GM19452 (cell line): Measurements from ENCODE around the gene LPP.

Experiments used
- ATAC-seq: cut with Tn5 transposase; IDR thresholded peaks from one replicate; pipeline ENCODE4 v1.9.1; 2021; ENCODE audit not compliant: unreplicated experiment

Gene LPP

DNA sequence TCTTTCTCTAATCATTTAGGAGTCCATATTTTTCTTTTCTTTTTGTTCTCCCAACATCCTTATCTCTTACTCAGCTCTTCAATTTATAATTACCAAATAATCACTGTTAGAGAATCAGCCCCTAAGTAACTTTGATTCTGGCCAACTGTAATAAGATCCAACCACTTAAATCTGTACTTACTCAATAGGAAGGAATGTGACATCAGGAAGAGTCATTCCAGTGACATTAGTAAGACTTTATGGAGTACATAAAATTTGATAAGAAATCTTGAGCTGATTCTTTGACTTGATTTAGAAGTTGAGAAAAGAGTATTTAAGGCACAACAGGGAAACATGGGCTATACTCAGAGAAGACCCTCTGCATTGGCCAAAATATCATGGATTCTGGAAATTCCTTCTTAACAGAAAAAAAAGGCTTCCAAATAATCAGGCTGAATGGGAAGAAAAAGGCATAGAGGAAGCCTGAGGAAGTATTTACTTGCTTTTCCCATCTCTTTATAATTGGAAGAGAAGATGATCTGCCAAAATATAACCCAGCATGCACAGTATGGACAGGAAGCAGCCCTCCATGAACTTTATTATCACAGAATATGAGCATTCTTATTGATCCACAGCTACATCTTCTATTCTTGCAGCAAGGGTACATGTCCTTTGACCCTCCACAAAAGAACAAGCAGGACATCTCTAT is 728.1 kb downstream of the LPP start:
- ATAC-seq, result no peak

DNA sequence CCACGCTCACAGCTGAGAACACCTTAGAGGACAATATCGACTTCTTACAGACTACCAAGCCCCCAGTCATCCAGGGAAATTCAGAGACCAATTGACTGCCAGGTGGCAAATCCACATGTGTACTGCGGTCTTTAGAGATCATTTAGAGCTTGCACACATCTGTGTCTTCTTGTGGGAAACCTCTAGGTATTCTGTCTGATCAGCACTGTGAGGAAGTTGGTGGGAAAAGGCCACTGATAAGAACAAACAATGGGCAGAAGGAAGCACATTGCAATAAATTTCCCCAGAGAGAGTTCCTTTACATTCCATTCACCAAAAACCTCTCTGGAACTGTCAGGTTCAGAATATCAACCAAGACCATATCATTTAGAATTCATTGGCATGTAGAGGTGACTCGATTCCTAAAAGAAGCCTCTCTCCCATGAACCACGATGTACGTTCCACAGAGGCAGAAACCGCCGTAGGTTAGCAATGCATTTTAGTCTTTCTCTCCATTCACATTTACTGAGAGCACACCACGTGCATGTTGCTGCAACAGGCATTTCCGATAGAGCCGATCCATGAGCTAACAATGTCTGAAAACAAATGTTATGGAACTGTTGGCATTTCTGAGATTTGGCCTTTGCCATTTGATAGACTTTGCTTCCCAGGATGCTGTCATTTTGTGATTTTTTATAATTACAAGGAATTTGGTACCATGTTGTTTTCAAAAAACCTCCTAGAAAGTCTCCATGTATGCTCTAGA is 730.5 kb downstream of the LPP start:
- ATAC-seq, result no peak

DNA sequence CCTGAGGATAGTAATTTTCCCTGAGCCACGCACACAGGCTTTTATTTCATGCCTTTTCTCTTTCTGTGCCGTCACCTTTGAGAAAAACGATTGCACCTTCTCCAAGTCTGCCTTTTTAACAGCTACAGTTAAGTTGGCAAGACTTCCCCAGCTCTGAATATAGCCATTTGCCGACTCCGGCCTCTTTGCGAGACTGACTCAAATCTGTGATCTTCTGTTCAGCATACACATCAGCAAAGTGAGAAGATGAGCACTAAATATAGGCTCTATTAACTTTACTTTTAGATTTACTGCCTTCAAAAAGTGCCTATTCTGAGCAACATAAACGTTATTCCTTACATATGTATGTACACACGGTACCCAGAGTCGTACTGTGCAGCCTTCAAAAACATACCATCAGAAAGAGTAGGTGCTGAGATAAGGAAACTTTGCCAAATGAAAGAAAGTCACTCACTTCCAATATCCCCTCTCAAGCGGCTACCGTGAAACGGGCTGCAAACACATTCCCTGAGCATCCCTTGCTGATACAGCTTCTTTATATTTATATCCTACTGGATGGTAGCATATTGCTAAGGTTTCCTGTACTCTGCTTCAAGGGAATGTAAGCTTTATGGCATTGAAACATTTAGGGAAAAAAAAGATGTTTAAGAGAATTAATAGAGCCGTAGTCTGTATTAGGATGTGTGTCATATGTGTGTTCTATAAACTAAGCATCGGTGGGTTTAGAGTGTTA is 734.5 kb downstream of the LPP start:
- no peak for ATAC-seq

DNA sequence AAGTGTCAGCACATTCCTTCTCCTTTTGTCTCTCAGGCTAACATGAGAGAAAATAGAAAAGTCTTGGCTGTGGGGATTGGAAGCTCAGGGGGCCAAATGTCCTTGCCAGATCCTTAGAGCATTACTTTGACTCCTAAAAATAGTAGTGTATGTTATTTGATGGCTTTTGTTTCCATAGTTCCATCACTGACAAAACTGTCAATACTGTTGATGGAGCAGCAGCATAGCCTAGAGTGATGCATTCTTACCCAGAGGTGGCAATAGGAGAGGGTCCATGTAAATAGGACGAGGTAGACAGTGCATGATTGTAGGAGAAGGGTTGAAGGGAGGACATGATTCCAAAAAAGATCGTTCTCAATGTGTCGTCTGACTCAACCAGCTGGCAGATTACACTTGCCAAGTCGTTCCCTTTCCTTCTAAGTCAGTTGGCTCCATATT is 735.1 kb downstream of the LPP start:
- ATAC-seq, result no peak

DNA sequence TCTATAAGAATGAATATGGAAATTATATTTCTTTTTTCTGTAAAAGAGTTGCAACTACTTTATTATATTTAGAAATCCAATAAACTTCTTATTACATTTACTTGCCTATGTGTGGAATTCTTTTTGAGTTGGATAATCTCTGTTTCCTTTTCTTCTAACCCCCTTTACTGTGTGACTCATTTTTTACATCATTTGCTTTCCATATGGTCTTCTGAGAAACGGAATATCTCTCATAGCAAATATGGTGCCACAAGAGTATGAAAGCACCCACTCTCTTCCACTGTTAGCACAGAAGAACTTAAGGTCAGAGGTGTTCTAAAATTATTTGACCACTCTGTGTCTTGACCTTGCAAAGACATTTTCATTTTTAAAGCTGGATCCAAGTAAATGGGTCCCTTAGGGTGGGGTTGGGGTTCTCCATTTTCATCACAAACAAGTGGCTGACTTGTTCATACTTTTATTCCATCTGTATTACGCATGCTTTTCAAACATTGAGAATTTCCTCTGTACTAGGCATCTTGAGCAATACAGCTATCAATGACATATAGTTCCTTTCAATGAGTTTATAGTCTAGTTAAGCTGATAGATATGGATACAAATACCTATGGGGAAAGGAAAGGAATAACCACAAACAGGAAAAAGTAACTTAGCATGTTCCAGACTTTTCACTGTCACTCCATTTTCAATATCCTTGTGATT is 736.8 kb downstream of the LPP start:
- no peak for ATAC-seq

DNA sequence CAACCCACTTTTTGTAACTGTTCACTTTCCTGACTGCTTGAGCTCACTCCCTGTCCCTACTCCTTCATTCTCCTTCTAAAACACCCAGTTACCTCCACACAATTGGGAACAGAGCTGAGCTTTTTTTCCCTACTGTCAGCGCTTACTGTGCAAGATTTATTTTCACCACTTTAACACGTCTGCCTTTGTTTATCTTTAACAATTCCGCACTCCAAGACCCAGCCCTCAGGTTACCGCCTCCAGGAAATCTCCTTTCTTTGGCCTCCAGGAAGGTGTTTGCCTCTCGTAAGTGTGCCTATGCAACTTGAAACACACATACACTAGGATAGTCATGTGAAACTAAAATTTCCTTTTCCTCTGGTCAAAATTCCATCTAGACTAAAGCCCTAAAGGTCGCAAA is 745.9 kb downstream of the LPP start:
- no peak for ATAC-seq

DNA sequence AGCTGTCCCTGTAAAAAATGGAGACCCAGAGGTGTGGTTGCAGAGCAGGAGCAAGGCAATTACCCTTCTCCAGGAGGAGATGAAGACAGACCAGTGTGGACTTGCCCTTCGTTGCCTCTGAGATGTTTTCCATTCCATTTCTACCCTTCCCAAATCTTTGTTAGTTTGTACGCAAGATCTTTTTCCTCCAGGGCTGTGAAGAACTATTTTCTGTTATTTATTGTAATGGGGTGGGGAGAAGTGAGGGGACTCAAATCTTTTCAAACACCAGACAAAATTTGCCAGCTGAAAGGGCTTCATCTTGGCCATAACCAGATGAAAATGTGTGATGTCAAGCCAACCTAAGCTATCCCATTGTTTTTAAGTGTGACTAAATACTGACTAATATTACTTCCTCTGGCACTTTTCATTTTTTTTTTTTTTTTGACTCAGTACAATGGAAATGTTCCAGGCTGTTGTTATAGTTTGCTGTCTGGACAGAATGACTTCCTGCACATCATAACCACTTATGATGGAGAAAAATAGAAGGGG is 746.5 kb downstream of the LPP start:
- ATAC-seq, result no peak

DNA sequence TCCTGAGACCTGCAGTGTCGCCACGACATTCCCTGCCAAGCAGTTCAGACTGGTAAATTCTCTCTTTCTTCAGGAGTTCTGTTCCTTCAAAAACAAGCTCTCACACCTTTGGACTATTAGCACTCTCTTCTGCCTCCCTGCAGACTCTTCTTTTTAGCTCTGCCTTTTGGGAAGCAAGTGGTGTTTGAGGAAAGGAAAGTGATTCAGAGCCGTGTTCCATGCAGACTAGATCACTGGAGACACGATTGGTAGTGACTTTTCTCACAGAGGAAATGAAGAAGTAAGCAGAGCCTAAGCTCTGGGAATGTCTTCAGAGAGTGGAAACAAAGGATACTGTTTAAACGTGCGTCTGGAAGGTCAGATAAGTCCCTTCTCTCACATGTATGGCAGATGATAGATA is 747.2 kb downstream of the LPP start:
- no peak for ATAC-seq

DNA sequence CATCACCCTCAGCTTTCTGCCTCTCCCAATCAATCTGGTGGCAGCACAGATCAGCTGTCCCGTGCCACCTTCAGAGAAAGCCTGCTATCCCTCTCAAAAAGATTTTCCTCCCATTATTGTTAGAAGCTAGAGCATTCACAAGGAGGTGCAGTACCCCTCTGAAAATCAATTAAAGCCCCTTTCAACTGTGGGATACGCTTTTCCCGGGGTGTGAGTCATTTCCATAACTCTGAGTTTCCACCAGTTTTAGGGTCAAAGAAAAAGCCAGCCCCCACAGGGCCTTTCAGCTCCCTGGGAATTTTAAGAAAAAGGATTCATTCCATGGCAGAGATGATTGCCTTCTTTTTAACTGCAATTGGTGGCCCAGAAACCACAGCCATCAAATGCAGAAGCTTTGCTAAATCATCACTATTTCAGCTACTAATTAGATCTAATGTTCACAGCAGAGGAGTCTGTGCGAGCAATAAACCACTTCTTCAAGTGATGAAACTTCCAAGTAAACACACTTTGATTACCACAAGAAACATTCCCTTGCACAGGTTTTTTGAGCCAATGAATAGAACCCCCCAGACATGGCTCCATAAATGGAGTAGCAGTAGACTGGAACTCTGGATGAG is 747.8 kb downstream of the LPP start:
- no peak for ATAC-seq

DNA sequence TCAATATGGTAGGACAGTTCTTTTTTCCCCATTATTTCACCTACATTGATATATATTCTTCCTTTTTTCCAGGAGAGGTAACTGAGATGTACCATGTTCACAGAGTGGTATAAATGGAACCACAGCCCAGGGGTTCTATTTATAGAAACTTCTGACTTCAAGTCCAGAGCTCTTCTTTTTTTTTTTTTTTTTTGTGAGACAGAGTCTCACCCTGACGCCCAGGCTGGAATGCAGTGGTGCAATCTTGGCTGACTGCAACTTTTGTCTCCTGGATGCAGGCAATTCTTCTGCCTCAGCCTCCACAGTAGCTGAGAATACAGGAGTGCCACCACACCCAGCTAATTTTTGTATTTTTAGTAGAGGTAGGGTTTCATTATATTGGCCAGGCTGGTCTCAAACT is 750.7 kb downstream of the LPP start:
- ATAC-seq, result no peak

DNA sequence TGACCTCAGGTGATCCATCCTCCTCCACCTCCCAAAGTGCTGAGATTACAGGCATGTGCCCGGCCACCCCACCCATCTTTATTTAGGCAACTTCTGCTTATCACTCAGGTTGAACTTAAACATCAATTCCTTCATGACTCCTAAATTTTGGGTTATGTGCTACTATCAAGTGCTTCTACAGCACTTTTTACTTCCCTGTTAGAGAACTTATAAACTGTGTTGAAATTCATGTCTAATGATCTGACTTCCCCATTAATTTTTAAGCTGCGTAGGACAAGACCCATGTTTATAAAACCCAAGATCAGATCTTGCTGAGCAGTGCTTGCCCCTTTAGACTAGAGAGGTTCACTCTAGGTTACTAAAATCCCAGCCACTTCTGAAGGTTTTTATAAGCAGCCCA is 751.6 kb downstream of the LPP start:
- no peak for ATAC-seq

DNA sequence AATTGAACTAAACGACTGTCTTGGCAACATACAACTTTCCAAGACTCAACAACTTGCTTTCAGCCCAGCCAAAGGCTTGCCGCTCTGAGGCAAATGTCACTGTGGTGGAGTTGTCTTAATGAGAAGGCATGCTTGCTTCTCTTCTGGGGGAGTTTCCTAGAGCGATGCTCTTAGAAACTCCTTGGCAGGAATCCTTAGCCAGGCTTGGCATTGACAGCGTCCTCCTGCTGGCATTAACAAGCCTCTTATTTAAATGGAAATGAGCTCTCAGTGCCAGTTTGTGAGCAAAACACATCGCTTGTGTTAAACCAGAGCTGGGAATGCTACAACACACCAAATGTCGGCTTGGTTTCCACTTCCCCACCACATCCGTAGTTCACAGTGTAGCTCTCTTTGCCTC is 752.3 kb downstream of the LPP start:
- ATAC-seq, result no peak

DNA sequence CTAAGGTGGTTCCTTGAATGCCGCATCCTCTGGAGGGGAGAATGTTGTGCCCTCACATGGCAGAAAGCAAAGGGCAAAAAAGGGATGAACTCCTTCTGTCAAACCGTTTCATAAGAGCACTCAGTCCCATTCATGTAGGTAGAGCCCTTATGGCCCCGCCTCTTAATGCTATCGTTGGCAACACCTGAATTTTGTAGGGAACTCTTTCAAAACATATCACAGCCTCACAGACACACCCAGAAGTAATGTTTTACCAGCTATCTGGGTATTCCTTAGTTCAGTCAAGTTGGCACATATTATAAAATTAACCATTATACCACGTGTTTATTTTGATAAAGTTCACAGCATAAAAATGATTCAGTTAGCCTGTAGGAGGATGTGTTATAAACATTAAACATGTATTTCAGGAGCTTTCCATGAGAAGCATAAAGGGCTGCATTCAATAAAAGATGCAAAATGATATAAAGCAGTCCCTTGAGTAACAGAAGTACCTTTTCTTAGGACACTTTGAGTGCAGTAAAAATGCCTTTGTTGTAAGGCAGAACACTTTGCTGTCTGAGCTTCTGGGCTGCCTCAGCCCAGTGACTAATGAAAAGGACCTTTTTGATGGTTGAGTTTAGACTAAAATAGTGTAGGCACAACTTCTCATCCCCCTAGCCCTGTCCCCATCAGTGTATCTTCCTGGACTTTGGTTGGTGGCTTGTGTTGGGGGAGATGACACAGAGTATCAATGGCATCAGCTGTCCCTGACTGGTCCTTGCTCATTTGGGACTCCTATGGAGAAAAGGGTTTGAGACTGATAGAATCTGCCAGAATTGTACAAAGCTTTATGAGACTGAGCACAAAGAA is 754.3 kb downstream of the LPP start:
- no peak for ATAC-seq

DNA sequence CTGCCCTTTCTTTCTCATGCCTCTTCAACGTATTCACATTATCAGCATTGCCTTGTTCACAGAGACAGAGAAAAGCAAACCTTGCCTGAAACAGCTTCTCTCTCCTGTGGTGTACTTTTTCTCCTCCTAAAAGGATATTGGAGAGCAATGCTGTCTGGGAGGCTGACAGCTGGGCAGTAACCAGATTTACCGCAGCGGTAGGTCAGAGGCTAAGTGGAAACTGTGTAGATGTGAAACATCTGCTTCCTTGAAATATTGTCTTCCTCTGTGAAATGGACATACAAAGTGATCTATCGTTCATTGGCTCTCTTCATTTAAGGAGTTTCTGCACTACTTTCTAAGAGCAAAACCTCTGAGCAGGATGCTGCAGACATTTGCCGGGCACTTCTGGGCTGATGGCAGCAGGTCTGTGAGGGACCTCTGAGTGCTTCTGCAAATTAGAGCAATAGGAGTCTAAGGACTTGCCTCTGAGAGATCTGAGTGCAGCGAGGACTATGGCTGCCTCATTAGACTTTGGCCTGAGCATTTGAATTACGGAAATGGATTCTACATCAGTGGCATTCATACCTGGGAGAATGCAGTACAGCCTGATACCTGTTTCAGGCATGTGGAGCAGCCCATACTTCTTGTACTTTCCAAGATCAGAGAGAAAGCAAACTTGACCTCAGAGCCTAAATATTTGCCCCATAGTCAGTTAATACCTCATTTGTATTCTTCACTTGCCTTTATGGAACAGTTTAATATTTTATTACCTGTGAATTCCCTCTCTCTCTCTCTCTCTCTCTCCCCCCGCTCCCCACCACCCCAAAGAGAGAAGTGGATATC is 757.3 kb downstream of the LPP start:
- ATAC-seq, result no peak

DNA sequence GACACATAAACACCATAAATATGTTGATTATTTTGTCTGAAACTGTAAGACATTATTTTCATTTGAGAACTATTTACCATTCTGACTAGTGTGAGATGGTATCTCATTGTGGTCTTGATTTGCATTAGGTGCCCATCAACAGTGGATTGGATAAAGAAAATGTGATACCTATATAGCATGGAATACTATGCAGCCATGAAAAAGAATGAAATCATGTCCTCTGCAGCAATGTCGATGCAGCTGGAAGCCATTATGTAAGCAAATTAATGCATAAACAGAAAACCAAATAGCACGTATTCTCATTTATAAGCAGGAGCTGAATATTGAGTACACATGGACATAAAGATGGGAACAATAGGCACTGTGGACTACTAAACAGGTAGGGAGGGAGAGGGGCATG is 759.1 kb downstream of the LPP start:
- ATAC-seq, result no peak

DNA sequence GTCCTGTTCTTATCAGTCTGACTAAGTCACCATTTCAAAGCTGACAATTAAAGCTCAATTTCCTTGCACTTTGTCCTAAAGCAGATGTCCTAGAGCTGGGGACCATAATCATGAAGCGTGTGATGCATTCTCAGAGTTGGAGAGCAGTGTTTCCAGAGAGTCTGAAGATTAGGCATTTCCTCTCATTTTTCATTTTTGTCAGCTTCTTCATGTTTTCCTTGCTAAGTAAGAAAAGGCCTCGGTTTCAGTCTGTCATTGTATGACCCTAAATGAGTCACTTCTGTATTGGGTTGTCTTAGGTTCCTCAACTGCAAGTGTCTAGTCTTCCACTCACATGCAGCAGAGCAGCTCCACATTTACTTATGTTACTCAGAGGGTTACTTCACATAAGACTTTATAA is 760.6 kb downstream of the LPP start:
- ATAC-seq, result peak; percentile 54

DNA sequence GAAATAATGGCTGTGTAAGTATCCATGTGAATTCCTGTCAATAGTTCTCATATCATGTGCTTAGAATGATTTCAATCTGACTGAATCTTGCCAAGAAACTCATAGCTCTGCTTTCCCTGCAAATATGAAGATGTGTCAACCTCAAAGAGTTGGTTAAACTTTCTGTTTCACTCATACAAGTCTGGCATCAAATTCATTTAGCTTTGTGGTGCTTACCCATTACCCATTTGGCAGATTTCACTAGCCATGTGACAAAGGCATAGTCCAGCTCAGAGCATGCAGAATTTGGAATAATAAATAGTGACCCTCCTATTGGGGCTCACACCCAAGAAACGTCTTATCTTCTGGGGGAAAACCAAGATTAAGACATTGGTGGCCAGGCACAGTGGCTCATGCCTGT is 761.2 kb downstream of the LPP start:
- ATAC-seq, result no peak

DNA sequence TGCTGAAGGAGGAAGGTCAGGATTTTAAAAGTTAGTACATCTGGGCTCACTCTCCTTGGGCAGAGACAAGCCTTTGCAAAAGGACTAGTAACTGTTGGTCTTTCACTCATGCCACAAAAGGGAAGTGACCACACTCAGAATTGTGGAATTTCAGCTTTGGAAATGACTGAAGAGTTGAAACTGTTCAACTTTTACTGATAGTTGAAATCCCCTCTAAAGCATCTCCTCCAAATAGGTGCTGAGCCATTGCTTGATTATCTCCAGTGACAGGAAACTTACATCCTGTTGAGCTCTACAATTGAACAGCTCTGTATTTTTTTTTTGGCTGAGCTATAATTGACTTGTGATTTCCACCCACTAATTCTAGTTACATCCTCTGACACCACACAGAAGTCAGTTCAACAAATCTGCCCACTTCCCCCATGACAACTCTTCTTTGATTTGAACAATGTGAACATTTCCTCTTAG is 763.0 kb downstream of the LPP start:
- peak; percentile 54 for ATAC-seq

DNA sequence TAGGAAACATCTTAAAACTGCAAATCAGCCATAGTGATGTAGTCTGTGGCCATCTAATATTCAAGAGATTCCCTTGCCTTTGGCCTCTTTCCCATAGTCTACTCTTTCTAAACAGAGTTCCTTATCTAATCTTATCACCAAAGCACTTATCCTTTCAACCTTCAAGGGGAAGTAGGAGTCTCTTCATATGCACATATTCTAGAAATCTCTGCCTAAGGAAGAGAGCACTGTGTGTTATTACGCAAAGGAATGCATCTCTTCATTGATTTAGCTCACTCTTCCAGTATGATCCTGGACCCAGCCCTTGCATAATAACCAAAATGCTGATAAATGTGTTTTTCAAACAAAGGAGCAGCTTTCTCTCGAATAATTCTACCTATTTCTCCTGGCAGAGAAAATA is 764.1 kb downstream of the LPP start:
- no peak for ATAC-seq
